WTC11 (cell line): ENCODE measurements around the gene CASQ2. TPM values are rescaled to one million over a fixed set of nuclear protein-coding genes. Genes with fewer than 3 reads are reported as not detected.
A peak's percentile ranks its signal among the peaks of the same experiment; 100 is the strongest.

Experiments
- ATAC-seq: fragments of 200-7000 bp; cut with Tn5 transposase; 2 replicates; pipeline ENCODE4 v1.10.0; 2021; ENCODE audit warnings: mild to moderate bottlenecking, moderate library complexity
- CTCF ChIA-PET: fragments of 300-600 bp; sonication (Branson Sonifier 250); formaldehyde crosslinking; loops from one replicate; lab custom pipeline; 2021; ENCODE audit warnings: antibody characterized with exemption; lab: Charles Lee
- POLR2A ChIA-PET: fragments of 350-600 bp; sonication (Branson Sonifier 250); formaldehyde crosslinking; loops from one replicate; lab custom pipeline; 2021; ENCODE audit warnings: antibody characterized with exemption; lab: Charles Lee
- DNase-seq: peaks from one replicate; pipeline ENCODE4 v3.0.0; 2021; ENCODE audit warnings: low spot score
- H3K27ac Mint-ChIP-seq: 2 replicates; pipeline ENCODE4 v1.8.0; 2021; ENCODE audit warnings: mixed read lengths
- H3K27me3 Mint-ChIP-seq: 2 replicates; pipeline ENCODE4 v1.8.0; 2021; ENCODE audit warnings: low read depth, mild to moderate bottlenecking, moderate library complexity, mixed read lengths
- H3K36me3 Mint-ChIP-seq: 2 replicates; pipeline ENCODE4 v1.8.0; 2021; ENCODE audit warnings: mixed read lengths
- H3K4me1 Mint-ChIP-seq: 2 replicates; pipeline ENCODE4 v1.8.0; 2022; ENCODE audit warnings: mixed read lengths
- H3K4me3 Mint-ChIP-seq: 2 replicates; pipeline ENCODE4 v1.8.0; 2021; ENCODE audit warnings: mild to moderate bottlenecking, moderate library complexity, mixed read lengths
- H3K9me3 Mint-ChIP-seq: 2 replicates; pipeline ENCODE4 v1.8.0; 2021; ENCODE audit warnings: mixed read lengths
- ATF3 ChIP-seq: sonication (generic); formaldehyde crosslinking; conservative IDR thresholded peaks from 2 replicates; pipeline ENCODE4 v1.8.1; 2022; ENCODE audit warnings: mild to moderate bottlenecking, missing genetic modification reagents
- CREM ChIP-seq: sonication (generic); formaldehyde crosslinking; IDR thresholded peaks from 2 replicates; pipeline ENCODE4 v1.8.1; 2022; ENCODE audit warnings: mild to moderate bottlenecking, missing genetic modification reagents, moderate library complexity
- ETV6 ChIP-seq: sonication (generic); formaldehyde crosslinking; IDR thresholded peaks from 2 replicates; pipeline ENCODE4 v1.8.1; 2022; ENCODE audit warnings: mild to moderate bottlenecking, missing genetic modification reagents
- FOXK1 ChIP-seq: sonication (generic); formaldehyde crosslinking; IDR thresholded peaks from 2 replicates; pipeline ENCODE4 v1.8.0; 2022; ENCODE audit warnings: mild to moderate bottlenecking, moderate library complexity, missing genetic modification reagents
- JAZF1 ChIP-seq: fragments of 250-450 bp; sonication (Bioruptor Pico); IDR thresholded peaks from 2 replicates; pipeline ENCODE4 v1.9.0; 2021; ENCODE audit warnings: moderate library complexity, mild to moderate bottlenecking, inconsistent platforms
- MYBL2 ChIP-seq: sonication (generic); formaldehyde crosslinking; IDR thresholded peaks from 2 replicates; pipeline ENCODE4 v1.8.1; 2023; ENCODE audit warnings: mild to moderate bottlenecking, moderate library complexity, missing genetic modification reagents
- NR1H2 ChIP-seq: sonication (generic); formaldehyde crosslinking; IDR thresholded peaks from 2 replicates; pipeline ENCODE4 v1.9.0; 2021; ENCODE audit warnings: mild to moderate bottlenecking, moderate library complexity, missing genetic modification reagents
- PRDM15 ChIP-seq: sonication (generic); formaldehyde crosslinking; IDR thresholded peaks from 2 replicates; pipeline ENCODE4 v1.8.0; 2022; ENCODE audit warnings: missing genetic modification reagents
- PRRX2 ChIP-seq: fragments of 250-450 bp; sonication (Bioruptor Pico); IDR thresholded peaks from 2 replicates; pipeline ENCODE4 v1.8.0; 2021; ENCODE audit warnings: mild to moderate bottlenecking
- SMAD3 ChIP-seq: sonication (generic); formaldehyde crosslinking; IDR thresholded peaks from 2 replicates; pipeline ENCODE4 v1.8.0; 2022; ENCODE audit warnings: missing genetic modification reagents, mild to moderate bottlenecking, borderline replicate concordance
- SMAD4 ChIP-seq: sonication (generic); formaldehyde crosslinking; IDR thresholded peaks from 2 replicates; pipeline ENCODE4 v1.8.0; 2022; ENCODE audit warnings: mild to moderate bottlenecking, missing genetic modification reagents
- ZBTB21 ChIP-seq: sonication (generic); formaldehyde crosslinking; IDR thresholded peaks from 2 replicates; pipeline ENCODE4 v1.8.1; 2023; ENCODE audit warnings: mild to moderate bottlenecking, missing genetic modification reagents, borderline replicate concordance
- ZNF232 ChIP-seq: sonication (generic); formaldehyde crosslinking; IDR thresholded peaks from 2 replicates; pipeline ENCODE4 v1.8.0; 2022; ENCODE audit warnings: mild to moderate bottlenecking, missing genetic modification reagents
- ZNF317 ChIP-seq: sonication (generic); formaldehyde crosslinking; IDR thresholded peaks from 2 replicates; pipeline ENCODE4 v1.8.1; 2023; ENCODE audit warnings: low read depth, mild to moderate bottlenecking, moderate library complexity, missing genetic modification reagents, borderline replicate concordance
- ZNF416 ChIP-seq: fragments of 250-450 bp; sonication (Bioruptor Pico); IDR thresholded peaks from 2 replicates; pipeline ENCODE4 v1.9.0; 2021; ENCODE audit warnings: mild to moderate bottlenecking, inconsistent platforms
- total RNA-seq: library from RNA; stranded (reverse); gene quantifications from 3 replicates; pipeline ENCODE4 v1.2.3, GENCODE V29; 2021
- TF ChIP-seq, protein P1 (sequence below): sonication (generic); formaldehyde crosslinking; IDR thresholded peaks from 2 replicates; pipeline ENCODE4 v1.8.0; 2022; ENCODE audit warnings: mild to moderate bottlenecking, missing genetic modification reagents
- TF ChIP-seq, protein P2 (sequence below): sonication (generic); formaldehyde crosslinking; IDR thresholded peaks from 2 replicates; pipeline ENCODE4 v1.8.1; 2022; ENCODE audit warnings: mild to moderate bottlenecking, missing genetic modification reagents, moderate library complexity, borderline replicate concordance
- TF ChIP-seq, protein P3 (sequence below): sonication (generic); formaldehyde crosslinking; IDR thresholded peaks from 2 replicates; pipeline ENCODE4 v1.8.0; 2022; ENCODE audit warnings: mild to moderate bottlenecking, missing genetic modification reagents
- TF ChIP-seq, protein P4 (sequence below): sonication (generic); formaldehyde crosslinking; IDR thresholded peaks from 2 replicates; pipeline ENCODE4 v1.8.0; 2023; ENCODE audit warnings: missing genetic modification reagents, mild to moderate bottlenecking, borderline replicate concordance

Gene CASQ2
- total RNA-seq, 1 experiment from 2014 or later: not detected

- TF ChIP-seq JAZF1 (no peak), ZNF416 (no peak), ATF3 (no peak), ZNF317 (no peak), NR1H2 (CRISPR knock-in tag) (no peak), ETV6 (CRISPR knock-in tag) (no peak), FOXK1 (CRISPR knock-in tag) (no peak), ZNF232 (no peak), PRRX2 (CRISPR knock-in tag) (no peak), CREM (no peak), SMAD3 (CRISPR knock-in tag) (no peak), SMAD4 (CRISPR knock-in tag) (no peak), MYBL2 (no peak), PRDM15 (CRISPR knock-in tag) (no peak), ZBTB21 (CRISPR knock-in tag) (no peak)
- TF ChIP-seq, protein P1, sequence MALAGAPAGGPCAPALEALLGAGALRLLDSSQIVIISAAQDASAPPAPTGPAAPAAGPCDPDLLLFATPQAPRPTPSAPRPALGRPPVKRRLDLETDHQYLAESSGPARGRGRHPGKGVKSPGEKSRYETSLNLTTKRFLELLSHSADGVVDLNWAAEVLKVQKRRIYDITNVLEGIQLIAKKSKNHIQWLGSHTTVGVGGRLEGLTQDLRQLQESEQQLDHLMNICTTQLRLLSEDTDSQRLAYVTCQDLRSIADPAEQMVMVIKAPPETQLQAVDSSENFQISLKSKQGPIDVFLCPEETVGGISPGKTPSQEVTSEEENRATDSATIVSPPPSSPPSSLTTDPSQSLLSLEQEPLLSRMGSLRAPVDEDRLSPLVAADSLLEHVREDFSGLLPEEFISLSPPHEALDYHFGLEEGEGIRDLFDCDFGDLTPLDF (CRISPR knock-in tag): no peak
- TF ChIP-seq, protein P2, sequence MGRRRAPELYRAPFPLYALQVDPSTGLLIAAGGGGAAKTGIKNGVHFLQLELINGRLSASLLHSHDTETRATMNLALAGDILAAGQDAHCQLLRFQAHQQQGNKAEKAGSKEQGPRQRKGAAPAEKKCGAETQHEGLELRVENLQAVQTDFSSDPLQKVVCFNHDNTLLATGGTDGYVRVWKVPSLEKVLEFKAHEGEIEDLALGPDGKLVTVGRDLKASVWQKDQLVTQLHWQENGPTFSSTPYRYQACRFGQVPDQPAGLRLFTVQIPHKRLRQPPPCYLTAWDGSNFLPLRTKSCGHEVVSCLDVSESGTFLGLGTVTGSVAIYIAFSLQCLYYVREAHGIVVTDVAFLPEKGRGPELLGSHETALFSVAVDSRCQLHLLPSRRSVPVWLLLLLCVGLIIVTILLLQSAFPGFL (CRISPR knock-in tag): no peak
- TF ChIP-seq, protein P3, sequence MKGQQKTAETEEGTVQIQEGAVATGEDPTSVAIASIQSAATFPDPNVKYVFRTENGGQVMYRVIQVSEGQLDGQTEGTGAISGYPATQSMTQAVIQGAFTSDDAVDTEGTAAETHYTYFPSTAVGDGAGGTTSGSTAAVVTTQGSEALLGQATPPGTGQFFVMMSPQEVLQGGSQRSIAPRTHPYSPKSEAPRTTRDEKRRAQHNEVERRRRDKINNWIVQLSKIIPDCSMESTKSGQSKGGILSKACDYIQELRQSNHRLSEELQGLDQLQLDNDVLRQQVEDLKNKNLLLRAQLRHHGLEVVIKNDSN (CRISPR knock-in tag): no peak
- TF ChIP-seq, protein P4, sequence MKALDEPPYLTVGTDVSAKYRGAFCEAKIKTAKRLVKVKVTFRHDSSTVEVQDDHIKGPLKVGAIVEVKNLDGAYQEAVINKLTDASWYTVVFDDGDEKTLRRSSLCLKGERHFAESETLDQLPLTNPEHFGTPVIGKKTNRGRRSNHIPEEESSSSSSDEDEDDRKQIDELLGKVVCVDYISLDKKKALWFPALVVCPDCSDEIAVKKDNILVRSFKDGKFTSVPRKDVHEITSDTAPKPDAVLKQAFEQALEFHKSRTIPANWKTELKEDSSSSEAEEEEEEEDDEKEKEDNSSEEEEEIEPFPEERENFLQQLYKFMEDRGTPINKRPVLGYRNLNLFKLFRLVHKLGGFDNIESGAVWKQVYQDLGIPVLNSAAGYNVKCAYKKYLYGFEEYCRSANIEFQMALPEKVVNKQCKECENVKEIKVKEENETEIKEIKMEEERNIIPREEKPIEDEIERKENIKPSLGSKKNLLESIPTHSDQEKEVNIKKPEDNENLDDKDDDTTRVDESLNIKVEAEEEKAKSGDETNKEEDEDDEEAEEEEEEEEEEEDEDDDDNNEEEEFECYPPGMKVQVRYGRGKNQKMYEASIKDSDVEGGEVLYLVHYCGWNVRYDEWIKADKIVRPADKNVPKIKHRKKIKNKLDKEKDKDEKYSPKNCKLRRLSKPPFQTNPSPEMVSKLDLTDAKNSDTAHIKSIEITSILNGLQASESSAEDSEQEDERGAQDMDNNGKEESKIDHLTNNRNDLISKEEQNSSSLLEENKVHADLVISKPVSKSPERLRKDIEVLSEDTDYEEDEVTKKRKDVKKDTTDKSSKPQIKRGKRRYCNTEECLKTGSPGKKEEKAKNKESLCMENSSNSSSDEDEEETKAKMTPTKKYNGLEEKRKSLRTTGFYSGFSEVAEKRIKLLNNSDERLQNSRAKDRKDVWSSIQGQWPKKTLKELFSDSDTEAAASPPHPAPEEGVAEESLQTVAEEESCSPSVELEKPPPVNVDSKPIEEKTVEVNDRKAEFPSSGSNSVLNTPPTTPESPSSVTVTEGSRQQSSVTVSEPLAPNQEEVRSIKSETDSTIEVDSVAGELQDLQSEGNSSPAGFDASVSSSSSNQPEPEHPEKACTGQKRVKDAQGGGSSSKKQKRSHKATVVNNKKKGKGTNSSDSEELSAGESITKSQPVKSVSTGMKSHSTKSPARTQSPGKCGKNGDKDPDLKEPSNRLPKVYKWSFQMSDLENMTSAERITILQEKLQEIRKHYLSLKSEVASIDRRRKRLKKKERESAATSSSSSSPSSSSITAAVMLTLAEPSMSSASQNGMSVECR (CRISPR knock-in tag): no peak
- TF ChIP-seq, all 79 proteins: peak for 0
- Mint-ChIP-seq H3K9me3 (no peaks in the 10 kb centered on the region), H3K27ac (no peak overlapping the region), H3K27me3 (peaks cover 3% of the 10 kb centered on the region; the same call in 1 of the 2 replicates), H3K4me1 (peaks cover 23% of the 10 kb centered on the region), H3K36me3 (no peaks in the 10 kb centered on the region), H3K4me3 (no peak overlapping the region)
- DNase-seq (peak; percentile 27), ATAC-seq (peak; percentile 68)
- ChIA-PET POLR2A (no interaction called here), CTCF (interaction anchor here (1.0 to 7.4 kb wide), 7 partner anchors 8 to 306 kb away, joined by 3 to 88 read pairs (median 12); no protein-coding TSS in a partner anchor)
Observed at GRCh38 chr1:115714572-115715141, 53.9 kb downstream of the CASQ2 start.
